Fibroblast of lung (primary cell): ENCODE measurements around the gene MTHFR. TPM values are rescaled to one million over a fixed set of nuclear protein-coding genes. Genes with fewer than 3 reads are reported as not detected.

Experiments used
- DNase-seq, 2 donors: peaks; one replicate each; pipeline versions ENCODE4 v3.0.0 to v3.0.0-alpha.2; 2010; ENCODE audit warnings: low read depth in 2 of 2
- H2AFZ ChIP-seq: 2 replicates; pipeline ENCODE4 v1.5.1; 2012; ENCODE audit warnings: low read length, control low read depth, inconsistent platforms
- H3K27ac ChIP-seq: 2 replicates; pipeline ENCODE4 v1.5.1; 2011; ENCODE audit warnings: low read length, control low read depth; ENCODE audit not compliant: insufficient read depth
- H3K27me3 ChIP-seq: 2 replicates; pipeline ENCODE4 v1.5.1; 2011; ENCODE audit warnings: mild to moderate bottlenecking, low read length; ENCODE audit not compliant: control insufficient read depth, insufficient read depth
- H3K36me3 ChIP-seq: 2 replicates; pipeline ENCODE4 v1.5.1; 2011; ENCODE audit warnings: low read length; ENCODE audit not compliant: control insufficient read depth, insufficient read depth
- H3K4me1 ChIP-seq: 2 replicates; pipeline ENCODE4 v1.5.1; 2011; ENCODE audit warnings: low read length; ENCODE audit not compliant: control insufficient read depth, insufficient read depth; ENCODE audit errors: extremely low read depth
- H3K4me2 ChIP-seq: 2 replicates; pipeline ENCODE4 v1.5.1; 2011; ENCODE audit warnings: low read length, control low read depth; ENCODE audit not compliant: insufficient read depth; ENCODE audit errors: extremely low read depth
- H3K4me3 ChIP-seq, 4 experiments: fragments of 200-600 bp in 1 of 4; sonication (generic) in 1 of 4; replicated peaks in 1 of 4; 2 replicates each; pipeline ENCODE4 v1.5.1; 2011 to 2016; ENCODE audit warnings: low read length in 4 of 4, low read depth in 3 of 4, mild to moderate bottlenecking in 3 of 4, control low read depth in 2 of 4, inconsistent platforms in 1 of 4, mixed read lengths in 1 of 4; ENCODE audit not compliant: insufficient read depth in 1 of 4; ENCODE audit errors: control extremely low read depth in 1 of 4
- H3K79me2 ChIP-seq: 2 replicates; pipeline ENCODE4 v1.5.1; 2012; ENCODE audit warnings: mild to moderate bottlenecking, low read length, inconsistent platforms; ENCODE audit not compliant: control insufficient read depth, insufficient read depth
- H3K9ac ChIP-seq: 2 replicates; pipeline ENCODE4 v1.5.1; 2011; ENCODE audit warnings: mild to moderate bottlenecking, low read length, control low read depth; ENCODE audit not compliant: insufficient read depth
- H3K9me3 ChIP-seq: 2 replicates; pipeline ENCODE4 v1.5.1; 2012; ENCODE audit warnings: low read depth, low read length; ENCODE audit not compliant: control insufficient read depth, insufficient read depth
- H4K20me1 ChIP-seq: 2 replicates; pipeline ENCODE4 v1.5.1; 2011; ENCODE audit warnings: low read length; ENCODE audit not compliant: control insufficient read depth, insufficient read depth; ENCODE audit errors: extremely low read depth
- EZH2 ChIP-seq: IDR thresholded peaks from 2 replicates; pipeline ENCODE4 v1.5.1; 2012; ENCODE audit warnings: low read length, control low read depth, mild to moderate bottlenecking; ENCODE audit errors: missing control alignments
- polyA plus RNA-seq, 2 donors: library from polyadenylated mRNA; depleted of rRNA in 1 of 2; stranded (reverse) in 1 of 2; unstranded in 1 of 2; fragments of >200 nt; gene quantifications; 2 replicates each; pipeline ENCODE4 v1.2.1, GENCODE V29; 2011 to 2012; ENCODE audit warnings: missing spikeins in 1 of 2
- total RNA-seq: library from RNA; depleted of rRNA; stranded (reverse); fragments of >200 nt; gene quantifications from 2 replicates; pipeline ENCODE4 v1.2.1, GENCODE V29; 2014
- TF ChIP-seq, protein P1 (sequence below), 2 donors: IDR thresholded peaks in 1 of 2; conservative IDR thresholded peaks in 1 of 2; 1 replicate in 1 of 2; 2 replicates in 1 of 2; pipeline ENCODE4 v1.5.1; 2011 to 2012; ENCODE audit warnings: low read length in 2 of 2, control low read depth in 1 of 2, inconsistent platforms in 1 of 2, low read depth in 1 of 2, mild to moderate bottlenecking in 1 of 2

The MTHFR gene
- total and polyA plus RNA-seq, 2 donors (not counting 1 experiment from before 2014, with no cell fraction given): 16.3 to 87.4 TPM

GRCh38 chr1:11738096-11738495 lies 67.7 kb downstream of the MTHFR start:
- H3K27me3 ChIP-seq: no peaks in the 10 kb centered on the region
- H3K4me2 ChIP-seq: no peak overlapping the region
- H3K36me3 ChIP-seq: no peaks in the 10 kb centered on the region
- H3K4me3 ChIP-seq: no peak overlapping the region
- no peaks in the 10 kb centered on the region for H3K9me3 ChIP-seq
- H3K4me1 ChIP-seq: no peaks in the 10 kb centered on the region
- no peaks in the 10 kb centered on the region for H3K79me2 ChIP-seq
- no peaks in the 10 kb centered on the region for H4K20me1 ChIP-seq
- H3K9ac ChIP-seq: no peak overlapping the region
- no peak overlapping the region for H3K27ac ChIP-seq
- H2AFZ ChIP-seq: no peak overlapping the region
- TF ChIP-seq, protein P1, sequence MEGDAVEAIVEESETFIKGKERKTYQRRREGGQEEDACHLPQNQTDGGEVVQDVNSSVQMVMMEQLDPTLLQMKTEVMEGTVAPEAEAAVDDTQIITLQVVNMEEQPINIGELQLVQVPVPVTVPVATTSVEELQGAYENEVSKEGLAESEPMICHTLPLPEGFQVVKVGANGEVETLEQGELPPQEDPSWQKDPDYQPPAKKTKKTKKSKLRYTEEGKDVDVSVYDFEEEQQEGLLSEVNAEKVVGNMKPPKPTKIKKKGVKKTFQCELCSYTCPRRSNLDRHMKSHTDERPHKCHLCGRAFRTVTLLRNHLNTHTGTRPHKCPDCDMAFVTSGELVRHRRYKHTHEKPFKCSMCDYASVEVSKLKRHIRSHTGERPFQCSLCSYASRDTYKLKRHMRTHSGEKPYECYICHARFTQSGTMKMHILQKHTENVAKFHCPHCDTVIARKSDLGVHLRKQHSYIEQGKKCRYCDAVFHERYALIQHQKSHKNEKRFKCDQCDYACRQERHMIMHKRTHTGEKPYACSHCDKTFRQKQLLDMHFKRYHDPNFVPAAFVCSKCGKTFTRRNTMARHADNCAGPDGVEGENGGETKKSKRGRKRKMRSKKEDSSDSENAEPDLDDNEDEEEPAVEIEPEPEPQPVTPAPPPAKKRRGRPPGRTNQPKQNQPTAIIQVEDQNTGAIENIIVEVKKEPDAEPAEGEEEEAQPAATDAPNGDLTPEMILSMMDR (conservative IDR thresholded peaks at IDR 0.05 in 1 of 2, IDR thresholded peaks at IDR 0.05 in 1 of 2; ENCODE audit: low read depth in 1 of 2, low read length in 2 of 2): no peak
- TF ChIP-seq EZH2: no peak
- no peak for DNase-seq

DNA sequence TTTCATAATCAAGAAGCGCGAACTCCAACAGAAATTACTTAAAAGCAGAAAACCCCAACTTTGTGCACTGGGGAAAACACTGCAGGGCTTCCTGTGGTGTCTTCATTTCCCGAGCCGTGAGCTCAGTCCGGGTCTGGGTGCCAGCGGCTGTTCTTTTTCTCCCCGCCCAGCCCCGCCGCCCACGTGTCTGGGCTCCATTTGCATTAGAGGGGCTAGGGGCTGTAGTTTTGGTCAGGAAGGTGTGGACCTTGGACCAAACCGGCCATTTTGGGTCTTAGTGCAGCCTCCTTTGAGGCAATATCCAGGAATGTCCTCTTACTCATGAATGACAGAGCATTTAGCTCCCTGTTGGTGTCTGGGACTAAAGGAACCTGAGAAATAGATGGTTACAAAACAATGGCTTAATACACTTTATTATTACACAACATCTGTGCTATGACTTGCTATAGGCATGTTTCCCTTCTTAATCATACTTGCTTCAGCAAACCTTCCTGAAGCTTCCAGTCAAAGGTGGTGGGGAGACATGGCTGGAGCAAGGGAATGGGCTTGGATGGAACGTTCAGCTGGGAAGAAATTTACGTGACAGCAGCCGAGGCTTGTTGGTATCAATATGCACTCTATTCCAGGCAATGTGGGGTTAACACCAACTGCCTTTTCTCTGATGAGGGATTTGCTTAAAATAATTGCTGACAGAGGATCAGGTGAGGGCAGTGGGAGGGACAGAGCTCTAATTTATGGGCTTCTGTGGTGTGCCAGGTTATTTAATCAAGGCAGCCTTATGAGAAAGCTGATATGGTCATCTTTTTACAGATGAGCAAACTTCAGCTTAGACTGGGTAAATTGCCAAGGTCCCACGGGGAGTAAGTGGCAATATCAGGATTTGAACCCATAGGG lies 68.8 kb downstream of the MTHFR start:
- no peak for TF ChIP-seq EZH2
- TF ChIP-seq, protein P1 (conservative IDR thresholded peaks at IDR 0.05 in 1 of 2, IDR thresholded peaks at IDR 0.05 in 1 of 2; ENCODE audit: low read depth in 1 of 2, low read length in 2 of 2): no peak

DNA sequence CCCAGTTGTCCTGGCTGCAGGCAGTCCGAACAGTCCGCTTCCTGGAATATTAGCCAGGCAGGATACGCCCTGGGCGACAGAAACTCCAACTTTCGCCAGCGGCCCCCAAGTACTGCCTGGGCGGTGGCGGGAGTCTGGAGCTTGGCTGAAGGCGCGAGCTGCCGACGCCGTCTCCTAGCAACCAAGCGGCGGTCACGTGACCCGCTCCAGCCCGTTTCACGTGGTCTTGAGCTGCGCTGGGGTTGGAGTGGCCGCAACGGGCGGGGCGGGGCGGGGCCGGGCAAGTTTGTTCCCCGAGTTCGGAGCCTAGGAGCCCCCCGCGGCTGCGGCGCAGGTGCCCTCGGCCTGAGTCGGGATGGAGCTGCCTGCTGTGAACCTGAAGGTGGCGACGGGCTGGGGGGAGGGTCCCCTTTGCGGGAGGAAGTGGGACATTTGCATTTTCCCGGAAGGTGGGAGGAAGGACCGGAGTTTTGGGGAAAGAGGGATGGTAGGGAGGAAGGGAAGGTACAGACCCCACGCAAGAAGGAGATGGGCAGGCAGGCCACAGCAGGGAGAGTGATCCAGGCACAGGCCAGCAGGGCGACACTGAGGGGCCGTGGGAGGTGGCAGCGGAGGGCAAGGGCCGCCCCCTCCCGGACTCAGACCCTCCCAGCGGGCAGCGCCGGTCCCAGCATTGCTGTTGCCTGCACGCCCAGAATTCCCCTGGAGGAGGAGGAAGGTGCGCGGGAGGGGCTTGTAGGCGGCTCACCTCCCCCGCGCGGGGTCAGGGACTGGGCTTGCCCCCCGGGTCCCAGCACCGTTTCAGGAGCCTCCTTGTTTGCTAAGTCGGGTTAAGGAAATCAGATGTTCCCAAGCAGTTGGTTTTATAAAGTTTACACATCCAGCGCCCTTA lies 69.7 kb downstream of the MTHFR start, which contains the start of gene AGTRAP:
Gene AGTRAP (plus strand): TSS at position 283 of the 892 bp plus-strand sequence. CDS start 73 bp downstream, at position 356.
- no peaks in the 10 kb centered on the region for H3K36me3 ChIP-seq

More for the DNA sequence above, 68.8 kb downstream of the MTHFR start:
- Histone ChIP-seq H3K9ac (peak overlapping the region; percentile 65), H3K9me3 (no peaks in the 10 kb centered on the region), H3K27me3 (no peaks in the 10 kb centered on the region), H3K27ac (peak overlapping the region; percentile 82), H3K36me3 (no peaks in the 10 kb centered on the region), H2AFZ (peak overlapping the region; percentile 9), H3K4me1 (peaks cover 4% of the 10 kb centered on the region), H4K20me1 (no peaks in the 10 kb centered on the region), H3K4me3 (peak overlapping the region; percentile 68 to 98 (median 80)), H3K4me2 (peak overlapping the region; percentile 81), H3K79me2 (no peaks in the 10 kb centered on the region)
- peak; percentile 68 to 80 for DNase-seq

More for the DNA sequence above, 69.7 kb downstream of the MTHFR start, which contains the start of gene AGTRAP:
- TF ChIP-seq EZH2: no peak
- TF ChIP-seq, protein P1 (conservative IDR thresholded peaks at IDR 0.05 in 1 of 2, IDR thresholded peaks at IDR 0.05 in 1 of 2; ENCODE audit: low read depth in 1 of 2, low read length in 2 of 2): peak in 1 of 2 donors; percentile 4
- peak within 1 kb of the TSS; percentile 91 for H2AFZ ChIP-seq
- H3K27me3 ChIP-seq: no peaks in the 10 kb centered on the region
- no peaks in the 10 kb centered on the region for H3K9me3 ChIP-seq
- DNase-seq: peak; percentile 87 to 91
- H3K79me2 ChIP-seq: no peaks in the 10 kb centered on the region
- peak within 1 kb of the TSS; percentile 81 for H3K4me2 ChIP-seq
- peak within 1 kb of the TSS; percentile 65 for H3K9ac ChIP-seq
- peaks cover 6% of the 10 kb centered on the region for H3K4me1 ChIP-seq
- peak within 1 kb of the TSS; percentile 68 to 98 (median 80) for H3K4me3 ChIP-seq
- no peaks in the 10 kb centered on the region for H4K20me1 ChIP-seq
- peak within 1 kb of the TSS; percentile 82 for H3K27ac ChIP-seq
